ENCODE data around the gene THBS1.

- TF ChIP-seq GATA3 (IDR thresholded peaks at IDR 0.05; ENCODE audit: low read depth, low read length) (no peak), GATA2 (IDR thresholded peaks at IDR 0.05; ENCODE audit: low read depth, low read length) (no peak)
Measured at GRCh38 chr15:39613861-39614260, 33.0 kb downstream of the THBS1 start.
